Progenitor cell of endocrine pancreas (in vitro differentiated cells): Measurements from ENCODE around the gene SLK. TPM values are rescaled to one million over a fixed set of nuclear protein-coding genes. Genes with fewer than 3 reads are reported as not detected.

ENCODE experiments used
- DNase-seq: peaks from one replicate; pipeline ENCODE4 v3.0.0; 2021; ENCODE audit warnings: low spot score; ENCODE audit not compliant: unreplicated experiment
- H3K27ac Mint-ChIP-seq: 2 replicates; pipeline ENCODE4 v1.8.0; 2021; ENCODE audit warnings: mild to moderate bottlenecking, moderate library complexity, mixed read lengths
- H3K27me3 Mint-ChIP-seq: 2 replicates; pipeline ENCODE4 v1.8.0; 2021; ENCODE audit warnings: mixed read lengths
- H3K36me3 Mint-ChIP-seq: 2 replicates; pipeline ENCODE4 v1.8.0; 2022; ENCODE audit warnings: mixed read lengths; ENCODE audit not compliant: insufficient read depth
- H3K4me1 Mint-ChIP-seq: 2 replicates; pipeline ENCODE4 v1.8.0; 2021; ENCODE audit warnings: low read depth, mixed read lengths
- H3K4me3 Mint-ChIP-seq: 2 replicates; pipeline ENCODE4 v1.8.0; 2021; ENCODE audit warnings: low read depth, mild to moderate bottlenecking, moderate library complexity, mixed read lengths
- H3K9me3 Mint-ChIP-seq: 2 replicates; pipeline ENCODE4 v1.8.0; 2021; ENCODE audit warnings: low read depth, mixed read lengths
- CTCF ChIP-seq: fragments of 200-600 bp; sonication (generic); IDR thresholded peaks from one replicate; pipeline ENCODE4 v1.5.0; 2021; ENCODE audit warnings: antibody characterized with exemption, mild to moderate bottlenecking; ENCODE audit not compliant: unreplicated experiment
- total RNA-seq: library from RNA; stranded (reverse); gene quantifications from 2 replicates; pipeline ENCODE4 v1.2.1, GENCODE V29; 2021

The SLK gene
- total RNA-seq, 1 donor from 2014 or later, result 29.8 TPM

GRCh38 chr10:103926722-103927319 lies 40.1 kb upstream of the SLK start:
- H3K4me1 Mint-ChIP-seq, result peaks cover 18% of the 10 kb centered on the region
- no peaks in the 10 kb centered on the region for H3K9me3 Mint-ChIP-seq
- no peaks in the 10 kb centered on the region for H3K27me3 Mint-ChIP-seq
- TF ChIP-seq CTCF, result peak; percentile 37
- H3K4me3 Mint-ChIP-seq, result no peak overlapping the region
- H3K27ac Mint-ChIP-seq, result no peak overlapping the region
- H3K36me3 Mint-ChIP-seq, result no peaks in the 10 kb centered on the region
- DNase-seq, result no peak

GRCh38 chr10:103928784-103929183 lies 38.2 kb upstream of the SLK start:
- Mint-ChIP-seq H3K4me3 (no peak overlapping the region), H3K27ac (no peak overlapping the region), H3K4me1 (peaks cover 36% of the 10 kb centered on the region), H3K9me3 (no peaks in the 10 kb centered on the region), H3K27me3 (no peaks in the 10 kb centered on the region), H3K36me3 (no peaks in the 10 kb centered on the region)
- no peak for TF ChIP-seq CTCF
- DNase-seq, result no peak

GRCh38 chr10:103929381-103929921 lies 37.5 kb upstream of the SLK start:
- H3K4me1 Mint-ChIP-seq, result peaks cover 36% of the 10 kb centered on the region
- no peak overlapping the region for H3K4me3 Mint-ChIP-seq
- no peak for DNase-seq
- no peaks in the 10 kb centered on the region for H3K36me3 Mint-ChIP-seq
- no peak for TF ChIP-seq CTCF
- H3K9me3 Mint-ChIP-seq, result no peaks in the 10 kb centered on the region
- H3K27me3 Mint-ChIP-seq, result no peaks in the 10 kb centered on the region
- no peak overlapping the region for H3K27ac Mint-ChIP-seq

GRCh38 chr10:103930449-103930848 lies 36.5 kb upstream of the SLK start:
- no peak overlapping the region for H3K27ac Mint-ChIP-seq
- no peak for DNase-seq
- no peaks in the 10 kb centered on the region for H3K9me3 Mint-ChIP-seq
- H3K27me3 Mint-ChIP-seq, result no peaks in the 10 kb centered on the region
- no peak overlapping the region for H3K4me3 Mint-ChIP-seq
- H3K36me3 Mint-ChIP-seq, result no peaks in the 10 kb centered on the region
- peaks cover 36% of the 10 kb centered on the region for H3K4me1 Mint-ChIP-seq
- TF ChIP-seq CTCF, result no peak

GRCh38 chr10:103930881-103931280 lies 36.1 kb upstream of the SLK start:
- no peaks in the 10 kb centered on the region for H3K27me3 Mint-ChIP-seq
- TF ChIP-seq CTCF, result no peak
- no peak overlapping the region for H3K4me3 Mint-ChIP-seq
- no peaks in the 10 kb centered on the region for H3K9me3 Mint-ChIP-seq
- no peaks in the 10 kb centered on the region for H3K36me3 Mint-ChIP-seq
- no peak overlapping the region for H3K27ac Mint-ChIP-seq
- peaks cover 36% of the 10 kb centered on the region for H3K4me1 Mint-ChIP-seq
- DNase-seq, result no peak
